GM19324 (cell line): ENCODE results near the gene PPP2R2C.

Experiments used
- ATAC-seq: cut with Tn5 transposase; IDR thresholded peaks from one replicate; pipeline ENCODE4 v1.9.1; 2021; ENCODE audit warnings: mild to moderate bottlenecking, moderate library complexity; ENCODE audit not compliant: unreplicated experiment, low FRiP score

Gene PPP2R2C

DNA sequence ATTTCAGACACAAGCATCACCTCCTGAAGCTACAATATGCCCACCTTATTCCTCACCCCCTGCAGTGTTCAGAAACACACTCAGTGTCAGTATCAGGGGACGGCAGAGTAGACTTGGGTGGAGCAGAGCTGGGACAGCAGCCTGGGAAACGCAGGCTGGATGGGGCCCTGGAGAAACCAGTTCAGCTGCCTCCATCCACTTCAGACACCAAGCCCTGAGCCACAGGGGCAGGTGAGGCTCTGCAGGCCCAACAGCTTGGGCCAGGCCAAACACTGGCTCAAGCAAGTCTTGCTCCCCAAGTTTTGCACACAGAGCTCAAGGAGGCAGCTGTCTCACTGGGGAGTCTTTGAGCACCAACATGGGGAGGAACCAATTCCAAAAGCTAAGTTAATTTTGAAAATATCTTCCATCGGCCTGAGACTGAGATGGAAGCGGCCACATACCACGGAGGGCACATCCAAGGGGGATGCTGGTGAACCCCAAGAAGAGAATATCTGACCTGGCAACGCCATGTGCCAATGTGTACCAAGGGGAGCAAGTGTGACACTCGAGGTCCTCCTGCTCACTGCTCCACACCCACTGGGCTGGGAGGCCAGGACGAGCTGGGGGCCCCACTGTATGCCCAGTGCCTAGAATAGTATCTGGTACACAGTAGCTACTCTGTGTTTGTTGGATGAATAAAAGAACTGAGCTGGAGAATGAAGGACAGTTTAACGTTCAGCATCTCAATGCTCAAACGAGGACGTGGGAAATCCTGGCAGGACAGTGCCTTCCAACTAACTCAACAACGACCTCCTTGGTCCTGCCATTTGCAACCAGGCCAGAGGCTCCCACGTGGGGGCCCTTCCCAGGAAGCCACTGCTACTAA, 45.6 kb downstream of the PPP2R2C start:
- ATAC-seq = no peak

- no peak for ATAC-seq
Measured at GRCh38 chr4:6425911-6426310, 46.5 kb downstream of the PPP2R2C start.

DNA sequence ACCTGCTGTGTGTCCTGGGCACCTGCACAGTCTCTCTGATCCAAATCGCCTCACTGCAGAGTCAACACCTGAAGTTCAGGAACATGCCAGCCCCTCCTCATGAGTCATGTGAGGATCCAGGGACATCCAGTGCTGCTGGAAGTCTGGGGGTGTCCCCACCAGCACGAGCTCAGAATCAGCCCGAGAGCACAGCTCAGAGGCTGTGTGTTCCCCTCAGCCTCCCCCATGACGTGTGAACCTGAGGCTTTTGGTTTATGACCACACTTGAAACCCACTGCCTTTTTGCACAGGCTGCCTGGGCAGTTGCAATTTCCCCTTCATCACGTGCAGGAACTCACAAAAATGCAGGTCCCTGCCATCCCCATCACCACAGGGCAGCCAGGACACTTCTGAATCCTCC, 47.1 kb downstream of the PPP2R2C start:
- no peak for ATAC-seq

GRCh38 chr4:6424425-6424824, 48.0 kb downstream of the PPP2R2C start:
- ATAC-seq = no peak

DNA sequence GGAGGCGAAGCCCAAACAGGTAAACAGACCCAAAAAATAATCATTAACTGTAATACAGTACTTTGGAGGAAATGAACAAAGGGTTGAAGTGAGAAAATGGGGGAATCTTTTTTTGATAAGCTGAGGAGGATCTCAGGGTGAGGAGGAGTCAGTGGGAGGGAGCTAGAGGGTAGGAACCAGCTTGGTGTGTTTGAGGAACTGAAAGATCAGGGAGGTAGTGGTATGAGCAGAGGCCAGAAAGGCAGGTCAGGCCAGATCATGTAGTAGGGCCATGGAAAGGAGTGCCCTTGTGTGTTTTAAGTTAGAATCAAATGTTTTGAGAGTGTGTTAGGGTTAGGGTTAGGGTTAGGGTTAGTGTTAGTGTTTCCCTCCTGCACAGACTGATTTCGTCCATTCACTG, 48.8 kb downstream of the PPP2R2C start:
- ATAC-seq = peak; percentile 81

- ATAC-seq = no peak
Measured at GRCh38 chr4:6422866-6423265, 49.5 kb downstream of the PPP2R2C start.

DNA sequence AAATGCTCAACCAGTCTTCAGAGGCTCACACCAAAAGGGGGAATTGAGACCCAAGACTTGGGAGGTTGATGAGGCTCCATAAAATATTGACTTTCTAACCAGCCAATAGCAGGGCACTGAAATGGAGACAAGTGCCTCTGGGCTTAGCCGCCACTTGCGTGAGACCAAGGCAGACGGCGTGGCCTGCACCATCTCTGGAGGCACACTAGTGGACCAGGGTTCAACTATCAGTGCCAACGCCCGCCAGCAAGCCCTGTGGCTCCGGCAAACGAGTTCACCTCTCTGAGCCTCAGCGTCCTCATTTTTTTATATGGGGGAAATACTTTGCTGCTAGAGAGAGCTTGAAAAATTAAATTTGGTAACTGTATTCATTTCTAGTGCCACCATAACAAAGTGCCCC, 50.3 kb downstream of the PPP2R2C start:
- ATAC-seq = no peak

DNA sequence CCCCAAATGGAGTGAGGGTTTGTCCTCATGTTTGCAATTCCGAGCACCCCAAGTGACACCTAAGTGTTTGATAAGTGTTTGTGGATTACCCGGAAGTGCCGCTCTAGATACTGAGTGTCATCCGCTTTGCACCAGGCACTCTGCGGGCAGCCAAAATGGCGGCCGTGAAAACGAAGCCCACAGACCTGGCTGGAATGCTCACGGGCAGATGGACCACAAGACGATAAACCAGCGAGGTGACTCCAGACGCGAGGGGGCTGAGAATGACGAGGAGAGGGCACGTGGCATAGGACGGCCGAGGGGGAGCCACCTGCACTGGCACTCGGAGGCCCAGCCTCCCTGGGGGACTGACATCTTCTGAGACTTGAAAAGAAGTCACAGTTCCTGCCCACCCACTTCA, 51.0 kb downstream of the PPP2R2C start:
- no peak for ATAC-seq

DNA sequence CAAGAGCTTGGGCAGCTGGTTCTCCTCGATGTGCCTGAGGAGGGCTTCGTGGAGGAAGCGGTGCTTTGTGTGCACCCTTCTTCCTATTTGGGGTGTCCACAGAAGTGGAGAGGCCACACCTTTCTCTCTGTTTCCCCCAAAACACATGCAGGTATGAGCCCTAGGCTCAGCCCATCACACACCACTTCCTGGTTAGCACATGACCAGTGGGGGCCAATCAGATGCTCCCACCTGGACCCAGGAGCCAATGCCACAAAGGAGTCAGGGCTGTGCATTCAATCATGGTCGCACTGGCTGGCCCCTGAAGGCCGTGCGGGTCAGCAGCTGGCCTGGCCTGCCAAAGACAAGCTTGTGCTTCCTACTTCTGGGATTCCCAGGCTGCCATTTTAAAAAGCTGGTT, 51.4 kb downstream of the PPP2R2C start:
- no peak for ATAC-seq

GRCh38 chr4:6420036-6420435, 52.4 kb downstream of the PPP2R2C start:
- ATAC-seq = no peak

DNA sequence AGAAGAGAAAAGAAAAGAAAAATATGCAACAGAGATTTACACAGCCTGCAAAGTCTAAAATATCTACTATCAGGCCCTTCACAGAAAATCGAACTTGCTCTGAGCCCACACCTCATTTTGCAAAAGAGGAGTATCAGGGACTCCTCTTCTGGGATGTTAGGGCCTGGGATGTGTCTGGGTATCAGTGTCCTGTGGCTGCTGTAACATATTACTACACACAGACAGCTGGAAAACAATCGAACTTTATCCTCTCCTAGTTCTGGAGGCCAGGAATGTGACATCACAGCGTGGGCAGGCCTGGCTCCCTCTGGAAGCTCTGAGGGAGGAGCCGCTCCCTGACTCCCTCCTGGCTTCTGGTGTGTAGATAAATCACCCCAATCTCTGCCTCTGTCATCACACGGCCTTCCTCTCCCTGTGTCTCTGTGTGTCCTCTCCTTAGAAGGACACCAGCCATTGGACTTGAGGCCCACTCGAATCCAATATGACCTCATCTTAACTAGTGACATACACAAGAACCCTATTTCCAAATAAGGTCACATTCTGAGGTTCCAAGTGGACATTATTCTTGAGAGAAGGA, 52.9 kb downstream of the PPP2R2C start:
- no peak for ATAC-seq

DNA sequence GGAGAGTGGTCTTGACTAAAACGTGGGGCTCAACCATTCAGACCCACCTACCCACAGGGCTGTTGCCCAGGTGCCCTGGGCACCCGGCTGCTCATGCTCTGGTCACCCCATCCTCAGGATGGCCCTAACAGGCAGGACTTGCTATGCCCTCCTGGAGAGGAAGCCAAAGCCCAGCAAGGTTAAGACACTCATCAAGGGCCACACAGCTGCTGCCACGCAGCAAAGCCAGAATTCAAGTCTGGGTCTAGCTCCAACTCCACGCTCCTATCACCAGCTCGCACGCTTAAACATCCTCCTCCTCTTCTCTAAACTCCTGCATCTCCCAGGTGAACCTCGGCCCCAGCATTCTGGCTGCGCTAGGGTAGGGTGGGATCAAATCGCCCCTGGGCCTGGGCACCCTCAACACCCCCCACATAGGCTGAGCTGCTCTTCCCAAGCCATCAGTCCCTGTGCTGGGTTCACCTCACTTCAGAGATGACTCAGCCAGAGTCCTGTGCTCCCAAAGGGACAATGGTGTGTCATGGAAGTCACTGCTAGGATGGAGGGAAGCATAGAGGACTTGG, 54.1 kb downstream of the PPP2R2C start:
- no peak for ATAC-seq

- no peak for ATAC-seq
Measured at GRCh38 chr4:6417516-6418050, 54.8 kb downstream of the PPP2R2C start.

DNA sequence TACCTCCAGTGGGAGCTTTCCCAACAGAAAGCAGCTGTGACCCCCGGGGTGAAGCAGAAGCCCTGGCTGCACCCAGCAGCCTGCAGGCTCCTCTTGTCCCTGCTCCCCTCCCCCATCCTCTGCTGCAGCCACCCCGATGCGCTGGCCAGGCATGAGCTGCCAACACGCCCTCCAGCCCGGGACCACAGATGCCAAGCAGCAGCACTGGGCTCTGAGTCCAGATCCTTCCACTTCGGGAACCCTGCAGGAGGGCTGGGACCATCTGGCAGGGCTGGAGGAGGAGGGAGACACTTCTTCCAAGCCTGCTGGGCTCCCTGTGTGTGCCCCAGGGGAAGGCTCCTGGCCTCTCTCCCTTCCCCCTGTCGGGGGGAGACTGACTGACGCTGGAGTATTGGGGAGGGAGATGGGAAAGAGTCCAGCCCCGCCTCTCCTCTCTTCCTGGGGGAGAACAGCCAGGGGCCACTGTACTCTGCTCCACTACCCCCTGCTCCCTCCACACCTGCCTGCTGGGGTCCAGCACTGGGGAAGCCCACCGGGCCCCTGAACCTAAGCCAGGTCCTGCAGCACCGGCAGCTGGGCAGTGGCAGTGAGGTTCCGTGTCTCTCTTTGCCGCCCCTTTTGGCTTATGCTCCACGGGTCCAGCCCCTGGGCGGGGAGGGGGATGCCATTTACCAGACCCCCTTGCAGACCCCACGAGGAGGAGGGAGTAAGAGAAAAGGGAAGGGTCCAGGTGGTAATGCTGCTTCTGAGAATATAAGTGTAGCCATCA, 55.7 kb downstream of the PPP2R2C start:
- ATAC-seq = no peak

- no peak for ATAC-seq
Measured at GRCh38 chr4:6415031-6415705, 57.2 kb downstream of the PPP2R2C start.

- ATAC-seq = no peak
Measured at GRCh38 chr4:6414578-6414977, 57.8 kb downstream of the PPP2R2C start.

DNA sequence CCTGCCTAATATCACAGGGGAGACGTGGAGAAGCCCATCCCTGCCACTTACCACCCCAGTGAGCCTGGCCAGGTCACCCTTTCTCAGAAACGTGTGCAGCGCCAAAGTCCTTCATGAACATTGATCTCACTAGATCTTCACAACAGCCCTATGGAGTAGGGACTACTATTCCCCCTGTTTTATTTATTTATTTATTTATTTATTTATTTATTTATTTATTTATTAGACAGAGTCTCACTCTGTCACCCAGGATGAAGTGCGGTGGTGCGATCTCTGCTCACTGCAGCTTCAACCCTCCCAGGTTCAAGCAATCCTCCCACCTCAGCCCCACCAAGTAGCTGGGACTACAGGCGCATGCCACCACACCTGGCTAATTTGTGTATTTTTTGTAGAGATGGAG, 61.8 kb downstream of the PPP2R2C start:
- no peak for ATAC-seq

GRCh38 chr4:6410068-6410467, 62.3 kb downstream of the PPP2R2C start:
- ATAC-seq = no peak

DNA sequence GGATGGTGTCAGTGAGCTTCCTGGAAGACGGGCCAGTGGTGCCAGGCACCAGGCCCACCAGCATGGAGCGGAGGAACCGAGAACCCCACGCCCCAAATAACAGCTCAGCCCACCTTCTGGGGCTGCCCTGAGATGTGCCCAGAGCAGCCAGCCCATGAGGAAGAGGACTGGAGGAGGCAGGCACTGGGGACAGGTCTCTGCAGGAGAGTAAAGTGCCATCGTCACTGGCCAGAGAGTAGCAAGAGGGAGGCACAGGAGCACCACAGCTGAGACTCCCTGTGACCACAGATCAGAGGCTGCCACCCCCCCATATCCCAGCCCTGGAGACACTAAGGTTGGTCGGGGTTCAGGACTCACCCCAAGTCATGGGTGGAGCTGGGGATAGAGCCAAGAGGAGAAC, 63.0 kb downstream of the PPP2R2C start:
- no peak for ATAC-seq

- no peak for ATAC-seq
Measured at GRCh38 chr4:6408263-6408662, 64.2 kb downstream of the PPP2R2C start.

DNA sequence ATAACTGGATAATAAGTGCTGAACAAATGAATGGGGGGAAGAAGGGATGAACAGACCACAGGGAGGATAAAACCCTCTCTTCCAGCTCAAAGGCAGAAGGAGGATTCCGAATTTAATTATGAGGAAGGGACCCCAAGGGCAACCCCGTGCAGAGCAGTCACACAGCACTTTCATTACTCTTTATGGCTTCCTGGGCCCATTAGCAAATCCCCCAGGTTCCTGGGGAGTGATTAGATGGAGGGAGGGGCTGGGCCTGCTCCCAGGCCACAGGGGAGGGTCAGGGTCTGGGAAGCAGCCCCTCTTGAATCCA, 67.1 kb downstream of the PPP2R2C start:
- ATAC-seq = no peak
